Effector CD4-positive, alpha-beta T cell (primary cell): ENCODE results near the gene HOXD11.

Experiments used
- DNase-seq: peaks from one replicate; pipeline ENCODE4 v3.0.0-alpha.2; 2020

HOXD11 gene

GRCh38 chr2:176094349-176094748, 12.7 kb upstream of the HOXD11 start:
- no peak for DNase-seq

GRCh38 chr2:176095421-176095820, 11.7 kb upstream of the HOXD11 start:
- no peak for DNase-seq

GRCh38 chr2:176096243-176096985, 10.7 kb upstream of the HOXD11 start:
- no peak for DNase-seq

GRCh38 chr2:176096986-176097819, 9.9 kb upstream of the HOXD11 start:
- DNase-seq: peak; percentile 38

GRCh38 chr2:176097820-176098365, 9.2 kb upstream of the HOXD11 start:
- DNase-seq: no peak

- DNase-seq: no peak
These were observed 8.5 kb upstream of the HOXD11 start for GRCh38 chr2:176098366-176099158.

GRCh38 chr2:176099159-176099727, 7.8 kb upstream of the HOXD11 start:
- DNase-seq: no peak

GRCh38 chr2:176099728-176100546, 7.1 kb upstream of the HOXD11 start, which contains the start of gene HOXD12:
HOXD12 (plus strand) TSS chr2:176099795; CDS start chr2:176099802, 7 bp downstream.
- DNase-seq: no peak

- DNase-seq: no peak
These were observed 6.4 kb upstream of the HOXD11 start for GRCh38 chr2:176100547-176101140.

- no peak for DNase-seq
These were observed 5.8 kb upstream of the HOXD11 start for GRCh38 chr2:176101216-176101830.

GRCh38 chr2:176101842-176102241, 5.2 kb upstream of the HOXD11 start:
- DNase-seq: no peak

- DNase-seq: no peak
These were observed 4.7 kb upstream of the HOXD11 start for GRCh38 chr2:176102309-176102866.

GRCh38 chr2:176103194-176103593, 3.9 kb upstream of the HOXD11 start:
- no peak for DNase-seq

- DNase-seq: no peak
These were observed 3.3 kb upstream of the HOXD11 start for GRCh38 chr2:176103742-176104315.

GRCh38 chr2:176104316-176105077, 2.6 kb upstream of the HOXD11 start:
- no peak for DNase-seq

GRCh38 chr2:176105078-176105729, 1.9 kb upstream of the HOXD11 start:
- no peak for DNase-seq

GRCh38 chr2:176105730-176106580, 1.1 kb upstream of the HOXD11 start:
- DNase-seq: no peak
